Measurements from ENCODE around the gene HHAT.
A peak's percentile ranks its signal among the peaks of the same experiment; 100 is the strongest.

GRCh38 chr1:210598135-210598652 is 269.5 kb downstream of the HHAT start:
- TF ChIP-seq CTCF (IDR thresholded peaks at IDR 0.05) (no peak), EP300 (IDR thresholded peaks at IDR 0.05) (peak in 1 of 2 donors; percentile 19), POLR2A (IDR thresholded peaks at IDR 0.05) (no peak)
